Pulmonary artery endothelial cell (primary cell): ENCODE results near the gene DCAF15. TPM values are rescaled to one million over a fixed set of nuclear protein-coding genes. Genes with fewer than 3 reads are reported as not detected.

ENCODE experiments used
- DNase-seq: peaks from one replicate; pipeline ENCODE4 v3.0.0-alpha.2; 2011; ENCODE audit warnings: low read depth, low spot score
- total RNA-seq: library from RNA; depleted of rRNA; stranded (reverse); fragments of >200 nt; gene quantifications from 2 replicates; pipeline ENCODE4 v1.2.3, GENCODE V29; 2014

Gene DCAF15
- total RNA-seq, 1 donor from 2014 or later, result 10.5 TPM

DNA sequence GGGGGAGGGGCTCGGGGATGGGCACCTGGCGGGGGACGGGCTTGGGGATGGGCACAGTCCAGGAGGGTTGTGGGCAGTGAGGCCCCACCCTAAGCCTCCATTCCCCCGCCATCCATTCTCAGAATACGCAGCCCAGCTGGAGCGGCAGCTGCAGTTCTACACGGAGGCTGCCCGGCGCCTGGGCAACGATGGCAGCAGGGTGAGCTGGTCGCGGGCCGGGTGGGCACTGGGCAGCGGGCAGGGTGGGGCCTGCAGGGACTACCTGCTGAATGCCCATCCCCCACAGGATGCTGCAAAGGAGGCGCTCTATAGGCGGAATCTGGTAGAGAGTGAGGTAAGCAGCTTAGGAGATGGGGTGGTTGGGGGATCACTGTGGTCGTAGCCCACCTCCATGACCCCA lies 22.4 kb upstream of the DCAF15 start:
- no peak for DNase-seq

DNA sequence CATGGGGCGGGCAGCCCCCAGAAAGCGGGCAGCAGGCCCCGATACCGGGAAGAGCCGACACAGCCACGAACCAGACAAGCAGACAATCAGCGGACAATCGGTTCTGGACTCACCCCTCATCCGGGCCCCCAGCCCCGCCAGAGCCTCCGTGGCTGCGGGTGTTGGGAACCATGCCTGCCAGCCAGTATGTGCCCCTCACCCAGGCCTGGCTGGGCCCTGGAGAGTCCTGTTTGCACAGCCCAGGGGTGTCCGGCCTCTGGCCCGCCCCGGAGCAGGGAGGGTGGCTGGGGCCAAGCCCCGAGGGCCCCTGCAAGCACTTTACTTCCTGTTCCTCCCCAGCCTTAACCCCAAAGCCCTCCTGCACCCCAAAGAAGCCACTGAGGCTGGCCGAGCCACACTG lies 21.9 kb upstream of the DCAF15 start:
- no peak for DNase-seq

GRCh38 chr19:13931391-13932148 lies 20.7 kb upstream of the DCAF15 start:
- no peak for DNase-seq

- DNase-seq, result no peak
Observed at GRCh38 chr19:13932149-13932637, 20.1 kb upstream of the DCAF15 start.

GRCh38 chr19:13932911-13933393 lies 19.4 kb upstream of the DCAF15 start:
- DNase-seq, result no peak

- no peak for DNase-seq
Observed at GRCh38 chr19:13934785-13935109, 17.6 kb upstream of the DCAF15 start.

GRCh38 chr19:13935765-13936510 lies 16.4 kb upstream of the DCAF15 start:
- no peak for DNase-seq

- DNase-seq, result no peak
Observed at GRCh38 chr19:13937479-13938300, 14.6 kb upstream of the DCAF15 start.

DNA sequence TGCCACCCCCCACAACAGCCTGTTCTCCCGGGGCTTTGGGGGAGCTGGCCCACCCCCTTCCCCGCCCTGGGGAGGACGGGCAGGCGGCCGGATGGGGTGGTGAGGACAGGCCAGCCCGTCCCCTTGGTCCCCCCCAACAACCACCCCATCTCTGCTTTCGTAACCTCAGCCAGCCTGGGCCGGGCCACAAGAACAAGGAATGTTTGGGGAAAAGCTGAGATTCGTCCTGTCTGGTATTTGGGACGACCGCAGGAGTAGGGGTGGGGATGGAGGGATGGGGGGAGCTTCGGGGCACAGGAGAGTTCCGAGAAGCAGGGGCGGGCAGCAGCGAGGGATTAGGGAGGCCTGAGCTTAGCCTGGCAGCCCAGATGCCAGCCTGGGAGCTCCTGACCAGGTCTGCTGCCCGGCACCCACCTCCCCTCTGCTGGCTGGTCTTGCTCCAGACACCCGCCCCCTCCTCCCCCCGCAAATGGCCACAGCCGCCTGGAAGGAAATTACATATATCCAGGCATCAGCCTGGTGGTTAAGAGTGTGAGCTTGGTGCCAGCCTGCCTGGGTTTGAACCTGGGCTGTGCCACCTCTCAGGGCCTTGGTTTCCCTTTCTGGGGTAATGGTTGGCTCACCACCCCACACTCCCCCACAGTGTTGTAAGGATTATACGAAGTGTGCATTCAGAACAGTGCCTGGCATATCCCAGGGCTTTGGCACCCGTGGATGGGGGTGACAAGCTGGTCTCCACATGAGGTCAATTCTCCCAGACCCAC lies 13.8 kb upstream of the DCAF15 start, which contains the start of gene PODNL1:
Gene PODNL1 (minus strand): TSS at position 117 of the 764 bp plus-strand sequence. CDS start 236 bp downstream, outside the sequence.
- DNase-seq, result no peak

DNA sequence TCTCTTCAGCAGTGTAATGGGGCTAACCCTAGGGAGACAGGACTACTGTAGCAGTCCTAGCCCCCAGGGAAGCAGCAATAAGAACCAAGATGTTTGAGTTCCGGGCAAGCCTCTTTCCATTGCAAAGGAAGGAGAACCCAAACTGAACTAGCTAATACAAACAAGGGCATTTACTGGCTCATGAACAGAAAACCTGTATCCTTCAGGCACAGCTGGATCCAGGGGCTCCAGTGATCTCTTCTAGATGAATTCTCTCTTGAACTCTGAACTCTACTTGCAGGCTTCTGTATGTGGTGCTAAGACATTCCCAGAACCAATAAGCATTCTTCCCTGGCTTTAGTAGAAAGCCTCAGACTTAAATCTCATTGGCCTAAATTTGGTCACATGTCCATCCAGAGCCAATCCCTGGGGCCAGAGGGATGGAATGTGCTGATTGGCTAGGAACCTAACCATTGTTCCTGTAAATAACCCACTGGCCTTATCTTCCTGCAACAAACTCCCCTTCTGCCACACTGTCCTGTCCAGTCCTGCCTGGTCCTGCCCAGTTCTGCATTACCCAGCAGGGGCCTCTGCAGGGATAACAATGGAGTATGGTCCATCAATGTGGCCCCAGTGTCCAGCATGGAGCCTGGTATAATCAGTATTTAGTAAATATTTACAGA lies 10.2 kb upstream of the DCAF15 start:
- DNase-seq, result no peak

GRCh38 chr19:13946414-13946813 lies 5.9 kb upstream of the DCAF15 start:
- DNase-seq, result no peak

DNA sequence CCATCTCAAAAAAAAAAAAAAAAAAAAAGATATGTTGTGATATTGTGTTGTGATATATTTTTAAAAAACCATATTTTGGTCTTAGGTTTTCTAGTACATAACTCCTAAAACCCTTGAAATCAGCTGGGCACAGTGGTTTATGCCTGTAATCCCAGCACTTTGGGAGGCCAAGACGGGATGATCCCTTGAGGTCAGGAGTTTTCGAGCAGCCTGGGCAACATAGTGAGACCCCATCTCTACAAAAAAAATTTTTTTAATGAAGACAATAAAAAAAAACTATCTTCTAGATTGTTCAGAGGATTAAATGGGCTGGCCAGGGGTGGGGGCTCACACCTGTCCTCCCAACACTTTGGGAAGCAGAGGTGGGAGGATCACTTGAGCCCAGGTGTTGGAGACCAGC lies 1.3 kb upstream of the DCAF15 start:
- DNase-seq, result no peak

DNA sequence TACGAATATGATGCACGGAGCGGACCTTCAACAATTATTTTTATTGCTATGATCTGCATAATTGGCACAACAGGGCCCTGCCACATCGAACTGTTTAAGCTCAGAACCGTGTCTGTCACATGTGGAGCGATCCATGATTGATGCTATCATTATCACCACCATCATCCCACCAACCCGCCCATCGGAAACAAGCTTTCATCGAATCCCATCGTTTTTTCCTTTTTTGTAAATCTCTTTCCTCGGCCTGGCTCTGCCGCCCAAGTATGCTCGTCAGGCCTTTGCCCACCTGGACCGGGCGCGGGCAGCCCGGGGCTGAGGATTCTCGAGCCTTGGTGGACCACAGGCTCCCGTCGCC lies 533 bp upstream of the DCAF15 start:
- DNase-seq, result no peak

GRCh38 chr19:13952931-13953531 lies 722 bp downstream of the DCAF15 start:
- DNase-seq, result no peak

GRCh38 chr19:13954185-13954584 lies 1.9 kb downstream of the DCAF15 start:
- DNase-seq, result no peak

DNA sequence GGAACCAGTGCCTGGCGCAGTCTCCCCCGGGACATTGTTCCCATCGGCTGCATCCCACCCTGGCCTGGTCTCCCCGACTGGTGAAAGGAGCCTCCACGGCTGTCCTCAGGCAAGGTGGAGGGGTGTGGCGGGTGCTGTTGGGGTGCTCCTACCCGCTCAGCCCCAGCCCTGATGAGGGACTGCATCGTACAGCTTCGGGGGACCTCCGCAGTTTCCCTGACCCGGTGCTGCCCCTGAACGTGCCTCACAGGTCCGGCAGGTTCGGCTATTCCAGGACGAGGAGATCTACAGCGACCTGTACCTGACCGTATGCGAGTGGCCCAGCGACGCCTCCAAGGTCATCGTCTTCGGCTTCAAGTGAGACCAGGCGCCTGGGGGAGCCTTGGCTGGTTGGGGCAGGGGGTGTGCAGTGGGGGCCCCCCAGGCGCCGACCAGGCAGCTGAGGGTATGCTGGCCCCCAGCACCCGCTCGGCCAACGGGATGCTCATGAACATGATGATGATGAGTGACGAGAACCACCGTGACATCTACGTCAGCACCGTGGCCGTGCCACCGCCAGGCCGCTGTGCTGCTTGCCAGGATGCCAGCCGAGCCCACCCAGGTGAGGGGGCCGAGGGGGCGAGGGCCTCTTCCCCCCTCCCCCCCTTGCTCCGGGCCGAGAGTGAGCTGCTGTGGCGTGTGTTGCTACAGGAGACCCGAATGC lies 3.5 kb downstream of the DCAF15 start:
- no peak for DNase-seq

DNA sequence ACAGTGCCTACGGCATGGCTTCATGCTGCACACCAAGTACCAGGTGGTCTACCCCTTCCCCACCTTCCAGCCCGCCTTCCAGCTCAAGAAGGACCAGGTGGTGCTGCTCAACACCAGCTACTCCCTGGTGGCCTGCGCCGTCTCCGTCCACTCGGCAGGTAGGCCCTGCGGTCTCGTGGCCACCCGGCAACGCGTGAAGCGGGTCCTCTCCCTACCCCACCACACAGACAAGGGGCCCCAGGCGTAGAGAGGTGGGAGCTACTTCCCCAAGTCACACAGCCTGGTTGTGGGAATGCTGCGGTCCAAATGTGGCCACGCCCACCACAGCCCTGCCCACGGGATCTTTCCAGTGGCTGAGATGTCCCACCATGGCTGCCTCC lies 4.0 kb downstream of the DCAF15 start:
- DNase-seq, result no peak

GRCh38 chr19:13957051-13957450 lies 4.7 kb downstream of the DCAF15 start:
- no peak for DNase-seq

DNA sequence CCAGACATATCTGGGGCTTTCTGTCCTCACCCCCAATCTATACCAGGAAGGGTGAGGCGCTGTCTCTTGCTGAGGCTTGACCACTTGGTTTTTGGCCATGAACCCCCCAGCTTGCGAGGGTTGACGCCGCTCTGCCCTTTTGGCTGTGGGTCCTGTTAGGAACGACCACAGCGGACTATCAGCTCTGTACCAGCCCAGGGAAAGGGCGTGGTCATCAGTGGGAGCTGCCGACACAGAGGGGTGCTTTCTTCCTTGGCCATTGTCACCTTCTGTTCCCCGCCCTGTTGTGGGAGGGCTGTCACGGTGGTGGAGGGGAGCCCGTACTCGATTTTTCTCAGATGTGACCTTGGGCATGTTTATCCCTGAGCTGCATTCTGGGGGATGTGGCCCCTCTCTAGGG lies 5.7 kb downstream of the DCAF15 start:
- DNase-seq, result no peak
